B cell (primary cell): ENCODE data around the gene CDH16.

Experiments used
- CTCF ChIP-seq: fragments of 200-600 bp; IDR thresholded peaks from one replicate; pipeline ENCODE4 v1.8.0; 2022; ENCODE audit warnings: antibody characterized with exemption, mild to moderate bottlenecking
- EZH2 ChIP-seq: IDR thresholded peaks from 2 replicates; pipeline ENCODE4 v1.6.1; 2012; ENCODE audit warnings: borderline replicate concordance, low read depth, mild to moderate bottlenecking, moderate library complexity, low read length; ENCODE audit not compliant: insufficient read depth, poor library complexity, severe bottlenecking

GRCh38 chr16:66908116-66908515 lies 10.6 kb downstream of the CDH16 start:
- TF ChIP-seq CTCF (no peak), EZH2 (no peak)
